Activated T-cell treated with anti-CD3 and anti-CD28 coated beads, Interleukin-2, amount 50 U/mL, for 1 hour (primary cell): ENCODE data around the gene USP5.

Source experiments
- DNase-seq: peaks from one replicate; pipeline ENCODE4 v3.0.0-alpha.2; 2020

The USP5 gene

GRCh38 chr12:6826125-6826733 lies 25.7 kb upstream of the USP5 start:
- DNase-seq: no peak

GRCh38 chr12:6826734-6827436 lies 25.1 kb upstream of the USP5 start:
- DNase-seq: no peak

GRCh38 chr12:6827437-6827911 lies 24.5 kb upstream of the USP5 start:
- DNase-seq: peak; percentile 48

- DNase-seq: no peak
Measured at GRCh38 chr12:6827982-6828780, 23.8 kb upstream of the USP5 start, which contains the start of gene P3H3. Gene P3H3 (plus strand): TSS chr12:6828407. CDS start chr12:6828441, 34 bp downstream.

GRCh38 chr12:6828781-6829535 lies 23.0 kb upstream of the USP5 start:
- DNase-seq: peak; percentile 69

GRCh38 chr12:6829536-6830220 lies 22.3 kb upstream of the USP5 start:
- DNase-seq: no peak

GRCh38 chr12:6830286-6830890 lies 21.6 kb upstream of the USP5 start:
- DNase-seq: no peak

- DNase-seq: no peak
Measured at GRCh38 chr12:6830999-6831398, 21.0 kb upstream of the USP5 start.

- no peak for DNase-seq
Measured at GRCh38 chr12:6831450-6831995, 20.4 kb upstream of the USP5 start.

- no peak for DNase-seq
Measured at GRCh38 chr12:6832125-6832524, 19.8 kb upstream of the USP5 start.

GRCh38 chr12:6833189-6833890 lies 18.6 kb upstream of the USP5 start:
- DNase-seq: no peak

GRCh38 chr12:6834254-6834653 lies 17.7 kb upstream of the USP5 start:
- DNase-seq: no peak

- DNase-seq: no peak
Measured at GRCh38 chr12:6834873-6835272, 17.1 kb upstream of the USP5 start.

GRCh38 chr12:6836851-6837250 lies 15.1 kb upstream of the USP5 start:
- DNase-seq: no peak

- no peak for DNase-seq
Measured at GRCh38 chr12:6837370-6838060, 14.4 kb upstream of the USP5 start.

GRCh38 chr12:6838854-6839253 lies 13.1 kb upstream of the USP5 start:
- no peak for DNase-seq

GRCh38 chr12:6839482-6840201 lies 12.3 kb upstream of the USP5 start:
- no peak for DNase-seq

- no peak for DNase-seq
Measured at GRCh38 chr12:6840330-6840729, 11.6 kb upstream of the USP5 start.

GRCh38 chr12:6840761-6841515 lies 11.0 kb upstream of the USP5 start, which contains the start of gene GNB3:
Gene GNB3 (plus strand): TSS chr12:6840925. CDS start chr12:6841288, 363 bp downstream.
- DNase-seq: no peak
